Lower leg skin (tissue), 4 donors: ENCODE results near the gene CHST15. TPM values are rescaled to one million over a fixed set of nuclear protein-coding genes. Genes with fewer than 3 reads are reported as not detected.

Experiments used
- DNase-seq, 2 donors: peaks; one replicate each; pipeline ENCODE4 v3.0.0-alpha.2; 2019; ENCODE audit warnings: low spot score in 2 of 2
- H3K4me3 ChIP-seq: fragments of 200-600 bp; sonication (generic); 2 replicates; pipeline ENCODE4 v1.5.1; 2017; ENCODE audit warnings: mild to moderate bottlenecking, low read depth; ENCODE audit not compliant: poor library complexity, severe bottlenecking
- POLR2A ChIP-seq, 2 donors: fragments of 450-650 bp; IDR thresholded peaks; one replicate each; pipeline ENCODE4 v1.6.1; 2016 to 2017; ENCODE audit warnings: antibody characterized with exemption in 2 of 2, mild to moderate bottlenecking in 1 of 2, moderate library complexity in 1 of 2
- whole genome bisulfite sequencing, 2 donors: methylation state at CpG; one replicate each; pipeline ENCODE4 v1.1.5; 2018; 5-methylcytosine and 5-hydroxymethylcytosine counted together
- intact Hi-C: fragments of 100-400 bp; cut with DNase I; formaldehyde crosslinking; loops from one replicate; pipeline ENCODE4 v1.15.0; 2023; ENCODE audit warnings: low total_unique reads
- total RNA-seq, 4 donors: library from RNA; depleted of rRNA; stranded (reverse); fragments of >200 nt; gene quantifications; one replicate each; pipeline ENCODE4 v1.1.0, GENCODE V29; 2016
- TF ChIP-seq, protein P1 (sequence below), 3 donors: fragments of 450-650 bp; IDR thresholded peaks; one replicate each; pipeline ENCODE4 v1.5.1; 2016; ENCODE audit warnings: antibody characterized with exemption in 3 of 3, mild to moderate bottlenecking in 3 of 3, moderate library complexity in 2 of 3

Gene CHST15
- total RNA-seq, 4 donors from 2014 or later = 17.6 to 29.8 (median 19.4) TPM

DNA sequence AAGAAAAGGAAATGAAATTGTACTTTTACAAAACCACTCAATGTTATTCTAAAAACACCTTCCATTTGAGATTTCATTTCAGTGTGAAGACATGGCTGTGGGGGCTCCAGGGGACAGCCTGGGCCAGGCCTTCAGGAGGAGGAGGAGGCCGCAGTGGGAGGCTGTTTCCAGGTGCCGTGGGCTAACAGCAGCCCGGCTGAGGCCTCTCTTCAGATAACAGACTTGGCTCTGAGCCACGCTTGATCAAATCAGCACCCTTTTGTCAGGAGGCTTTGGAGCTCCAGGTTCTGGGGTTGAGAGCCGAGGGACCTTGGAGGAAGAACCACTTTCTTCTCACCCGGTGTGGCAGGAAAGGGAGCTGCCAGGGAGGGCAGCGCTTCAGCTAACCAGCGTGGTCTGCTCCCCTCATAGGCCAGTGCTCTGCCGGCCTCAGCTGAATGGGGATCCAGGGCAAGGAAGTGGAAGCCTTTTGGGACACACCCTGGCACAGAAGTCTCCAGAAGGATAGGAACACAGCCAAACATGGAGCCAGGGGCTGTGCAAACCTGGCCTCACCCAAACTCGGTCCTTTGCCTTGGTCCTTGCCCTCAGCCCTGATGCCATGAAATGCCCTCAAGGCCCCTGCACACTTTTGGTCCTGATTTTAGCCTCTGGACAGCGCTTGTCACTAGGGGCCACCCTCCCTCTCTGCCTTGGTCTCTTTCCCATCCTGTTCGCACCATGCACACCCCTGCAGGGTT, 23.5 kb upstream of the CHST15 start:
- H3K4me3 ChIP-seq = no peak overlapping the region
- TF ChIP-seq, protein P1, sequence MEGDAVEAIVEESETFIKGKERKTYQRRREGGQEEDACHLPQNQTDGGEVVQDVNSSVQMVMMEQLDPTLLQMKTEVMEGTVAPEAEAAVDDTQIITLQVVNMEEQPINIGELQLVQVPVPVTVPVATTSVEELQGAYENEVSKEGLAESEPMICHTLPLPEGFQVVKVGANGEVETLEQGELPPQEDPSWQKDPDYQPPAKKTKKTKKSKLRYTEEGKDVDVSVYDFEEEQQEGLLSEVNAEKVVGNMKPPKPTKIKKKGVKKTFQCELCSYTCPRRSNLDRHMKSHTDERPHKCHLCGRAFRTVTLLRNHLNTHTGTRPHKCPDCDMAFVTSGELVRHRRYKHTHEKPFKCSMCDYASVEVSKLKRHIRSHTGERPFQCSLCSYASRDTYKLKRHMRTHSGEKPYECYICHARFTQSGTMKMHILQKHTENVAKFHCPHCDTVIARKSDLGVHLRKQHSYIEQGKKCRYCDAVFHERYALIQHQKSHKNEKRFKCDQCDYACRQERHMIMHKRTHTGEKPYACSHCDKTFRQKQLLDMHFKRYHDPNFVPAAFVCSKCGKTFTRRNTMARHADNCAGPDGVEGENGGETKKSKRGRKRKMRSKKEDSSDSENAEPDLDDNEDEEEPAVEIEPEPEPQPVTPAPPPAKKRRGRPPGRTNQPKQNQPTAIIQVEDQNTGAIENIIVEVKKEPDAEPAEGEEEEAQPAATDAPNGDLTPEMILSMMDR (IDR thresholded peaks at IDR 0.05) = no peak
- TF ChIP-seq POLR2A (IDR thresholded peaks at IDR 0.05) = no peak
- WGBS, 2 donors = 48 to 60% methylated on average over 12 of the region's 12 CpGs
- intact Hi-C loops = no loop called here
- DNase-seq = no peak

- intact Hi-C loops = no loop called here
- WGBS, 2 donors = 90 to 96% methylated on average over 4 of the region's 4 CpGs
- no peak for DNase-seq
- TF ChIP-seq, protein P1 (IDR thresholded peaks at IDR 0.05) = no peak
- TF ChIP-seq POLR2A (IDR thresholded peaks at IDR 0.05) = no peak
- H3K4me3 ChIP-seq = no peak overlapping the region
These were observed 21.3 kb upstream of the CHST15 start for GRCh38 chr10:124114696-124115095.

DNA sequence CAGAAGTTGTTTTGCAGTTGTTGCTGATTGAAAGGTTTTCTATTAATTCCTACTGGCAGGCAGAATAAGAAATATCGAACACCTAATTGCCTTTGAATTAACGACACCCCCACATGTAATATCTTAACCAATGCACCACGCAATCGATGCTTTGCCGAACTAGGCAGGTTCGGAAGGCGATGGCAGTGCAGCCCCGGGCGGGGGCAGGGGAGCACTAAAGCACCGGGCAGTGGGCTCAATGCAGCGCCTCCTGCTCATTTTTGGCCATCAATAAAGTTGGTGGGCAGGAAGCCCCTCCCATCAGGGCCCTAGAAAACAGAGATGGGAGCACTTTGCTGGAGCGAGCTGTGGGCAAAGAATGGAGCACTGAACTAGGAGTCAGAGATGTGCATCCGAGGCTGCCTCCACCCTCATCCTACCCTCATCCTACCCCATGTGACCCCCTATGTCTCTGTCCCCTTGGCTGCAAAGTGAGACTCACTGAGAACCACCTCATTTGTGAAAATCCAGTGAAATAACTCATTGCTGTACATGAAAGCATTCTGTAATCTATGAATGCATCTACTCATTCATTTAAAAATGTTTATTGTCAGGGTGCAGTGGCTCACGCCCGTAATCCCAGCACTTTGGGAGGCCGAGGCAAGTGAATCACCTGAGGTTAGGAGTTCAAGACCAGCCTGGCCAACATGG, 19.6 kb upstream of the CHST15 start:
- no peak overlapping the region for H3K4me3 ChIP-seq
- DNase-seq = no peak
- TF ChIP-seq, protein P1 (IDR thresholded peaks at IDR 0.05) = no peak
- no peak for TF ChIP-seq POLR2A (IDR thresholded peaks at IDR 0.05)
- intact Hi-C loops = no loop called here
- WGBS, 2 donors = 89% methylated on average over 16 of the region's 16 CpGs

GRCh38 chr10:124110882-124111281, 17.5 kb upstream of the CHST15 start:
- DNase-seq = no peak
- intact Hi-C loops = no loop called here
- no peak overlapping the region for H3K4me3 ChIP-seq
- TF ChIP-seq, protein P1 (IDR thresholded peaks at IDR 0.05) = no peak
- no peak for TF ChIP-seq POLR2A (IDR thresholded peaks at IDR 0.05)
- 77 to 92% methylated on average over 5 of the region's 5 CpGs for WGBS, 2 donors

DNA sequence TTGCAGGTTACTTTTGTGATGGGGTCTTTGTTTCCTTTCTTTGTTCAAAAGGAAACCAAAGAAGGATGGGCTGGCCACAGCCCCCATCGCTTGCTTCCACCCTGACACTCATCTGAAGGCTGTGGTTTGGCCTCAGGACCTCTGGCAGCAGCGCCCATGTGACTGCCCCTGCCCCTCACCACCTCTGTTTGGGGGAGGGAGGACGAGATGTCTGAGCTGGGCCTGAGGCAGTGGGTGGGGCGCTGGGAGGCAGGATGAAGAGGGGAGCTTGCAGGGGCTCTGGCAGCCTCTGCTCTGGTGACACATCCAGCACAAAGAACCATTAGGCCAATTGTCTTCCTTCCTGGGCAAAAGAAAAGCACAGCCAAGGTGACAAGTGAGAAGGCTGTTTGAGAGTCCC, 15.9 kb upstream of the CHST15 start:
- H3K4me3 ChIP-seq = no peak overlapping the region
- WGBS, 2 donors = 73 to 80% methylated on average over 4 of the region's 4 CpGs
- intact Hi-C loops = no loop called here
- DNase-seq = no peak
- TF ChIP-seq POLR2A (IDR thresholded peaks at IDR 0.05) = no peak
- TF ChIP-seq, protein P1 (IDR thresholded peaks at IDR 0.05) = no peak
